HUDEP-2 (cell line): ENCODE data around the gene CDH4.
A peak's percentile ranks its signal among the peaks of the same experiment; 100 is the strongest.

Experiments used
- DNase-seq, 76 experiments: peaks; one replicate each; lab custom pipeline; 2025; ENCODE audit not compliant: unreplicated experiment in 76 of 76; lab: John Stamatoyannopoulos, UW

Gene CDH4

GRCh38 chr20:61856626-61857413 lies 604.8 kb downstream of the CDH4 start:
- no peak for DNase-seq

GRCh38 chr20:61857414-61857775 lies 605.3 kb downstream of the CDH4 start:
- no peak for DNase-seq

DNA sequence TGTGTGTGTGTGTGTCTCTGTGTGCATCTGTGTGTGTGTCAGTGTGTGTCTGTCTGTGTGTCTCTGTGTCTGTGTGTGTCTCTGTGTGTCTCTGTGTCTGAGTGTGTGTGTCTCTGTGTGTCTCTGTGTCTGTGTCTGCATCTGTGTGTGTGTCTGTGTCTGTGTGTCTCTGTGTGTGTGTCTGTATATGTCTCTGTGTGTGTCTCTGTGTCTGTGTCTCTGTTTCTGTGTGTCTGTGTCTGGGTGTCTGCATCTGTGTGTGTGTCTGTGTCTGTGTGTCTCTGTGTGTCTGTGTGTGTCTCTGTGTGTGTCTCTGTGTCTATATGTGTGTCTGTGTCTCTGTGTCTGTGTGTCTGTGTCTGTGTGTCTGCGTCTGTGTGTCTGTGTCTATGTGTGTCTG lies 605.8 kb downstream of the CDH4 start:
- DNase-seq, result no peak

DNA sequence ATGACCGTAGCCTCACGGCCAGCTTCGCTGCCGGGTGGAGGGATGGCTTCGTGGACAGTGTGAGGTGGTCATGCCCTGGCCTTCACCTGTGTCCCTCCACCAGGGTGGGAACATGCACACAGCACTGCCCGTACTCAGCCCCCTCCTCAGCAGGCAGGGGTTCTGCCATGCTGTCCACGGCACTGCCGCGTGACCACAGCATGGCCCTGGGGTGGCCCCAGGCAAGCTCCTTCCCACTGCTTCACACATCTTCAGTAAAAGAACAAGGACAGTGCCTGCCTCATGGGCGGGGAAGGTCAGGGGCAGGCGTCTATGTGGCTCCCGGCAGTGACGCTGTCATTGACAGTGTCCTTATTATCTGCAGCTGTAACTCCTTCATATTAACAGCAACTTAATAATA lies 607.7 kb downstream of the CDH4 start:
- no peak for DNase-seq

- no peak for DNase-seq
Measured at GRCh38 chr20:61860260-61860987, 608.4 kb downstream of the CDH4 start.

- DNase-seq, result no peak
Measured at GRCh38 chr20:61861054-61861841, 609.2 kb downstream of the CDH4 start.

- no peak for DNase-seq
Measured at GRCh38 chr20:61861858-61862257, 609.8 kb downstream of the CDH4 start.

DNA sequence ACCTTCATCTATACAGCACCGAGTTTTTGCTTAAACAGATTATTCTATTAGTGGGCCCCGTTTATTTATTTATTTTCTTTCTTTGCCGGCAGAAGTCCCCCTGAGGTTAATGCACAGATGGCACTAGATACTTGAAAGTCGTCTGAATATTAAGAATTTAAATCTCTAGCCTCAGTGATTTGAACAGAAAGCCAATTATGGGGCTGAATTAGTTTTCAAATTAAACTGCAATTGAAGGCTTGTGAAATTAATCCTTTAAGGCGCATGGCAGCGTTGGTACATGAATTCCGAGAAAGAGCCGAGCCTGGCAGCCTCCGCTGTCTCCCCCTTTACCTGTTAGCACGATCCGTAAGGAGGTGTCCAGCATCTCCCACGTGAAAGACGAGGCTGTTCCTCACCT lies 610.8 kb downstream of the CDH4 start:
- DNase-seq, result no peak

GRCh38 chr20:61864481-61864880 lies 612.4 kb downstream of the CDH4 start:
- DNase-seq, result no peak

- DNase-seq, result no peak
Measured at GRCh38 chr20:61865353-61865752, 613.3 kb downstream of the CDH4 start.

GRCh38 chr20:61866165-61866564 lies 614.1 kb downstream of the CDH4 start:
- no peak for DNase-seq

GRCh38 chr20:61868006-61868405 lies 615.9 kb downstream of the CDH4 start:
- DNase-seq, result no peak

DNA sequence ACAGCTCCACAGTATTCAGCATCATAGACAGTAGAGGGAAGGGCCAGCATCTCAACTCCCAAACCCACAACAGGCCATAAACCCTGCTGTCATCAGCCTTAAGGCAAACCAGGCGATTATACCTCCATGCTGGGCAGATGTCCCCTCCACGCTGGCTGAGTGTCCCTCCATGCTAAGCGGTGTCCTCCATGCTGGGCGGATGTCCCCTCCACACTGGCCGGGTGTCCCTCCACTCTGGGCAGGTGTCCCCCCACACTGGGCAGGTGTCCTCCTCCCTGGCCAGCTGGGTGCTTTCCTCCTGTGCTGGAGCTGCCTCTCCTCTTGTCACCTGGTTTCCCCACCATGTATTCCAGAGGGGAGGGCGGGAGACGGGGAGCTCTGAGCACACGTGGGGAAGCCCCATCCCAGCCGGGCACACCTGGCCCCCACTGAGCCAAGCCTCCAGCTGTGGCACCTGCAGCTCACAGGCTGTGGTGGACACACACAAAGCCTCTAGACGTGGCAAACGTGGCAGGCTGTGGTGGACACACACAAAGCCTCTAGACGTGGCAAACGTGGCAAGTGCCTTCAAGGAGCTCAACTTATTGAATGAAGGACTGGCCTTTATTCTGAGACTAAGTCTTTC lies 616.5 kb downstream of the CDH4 start:
- DNase-seq, result no peak

DNA sequence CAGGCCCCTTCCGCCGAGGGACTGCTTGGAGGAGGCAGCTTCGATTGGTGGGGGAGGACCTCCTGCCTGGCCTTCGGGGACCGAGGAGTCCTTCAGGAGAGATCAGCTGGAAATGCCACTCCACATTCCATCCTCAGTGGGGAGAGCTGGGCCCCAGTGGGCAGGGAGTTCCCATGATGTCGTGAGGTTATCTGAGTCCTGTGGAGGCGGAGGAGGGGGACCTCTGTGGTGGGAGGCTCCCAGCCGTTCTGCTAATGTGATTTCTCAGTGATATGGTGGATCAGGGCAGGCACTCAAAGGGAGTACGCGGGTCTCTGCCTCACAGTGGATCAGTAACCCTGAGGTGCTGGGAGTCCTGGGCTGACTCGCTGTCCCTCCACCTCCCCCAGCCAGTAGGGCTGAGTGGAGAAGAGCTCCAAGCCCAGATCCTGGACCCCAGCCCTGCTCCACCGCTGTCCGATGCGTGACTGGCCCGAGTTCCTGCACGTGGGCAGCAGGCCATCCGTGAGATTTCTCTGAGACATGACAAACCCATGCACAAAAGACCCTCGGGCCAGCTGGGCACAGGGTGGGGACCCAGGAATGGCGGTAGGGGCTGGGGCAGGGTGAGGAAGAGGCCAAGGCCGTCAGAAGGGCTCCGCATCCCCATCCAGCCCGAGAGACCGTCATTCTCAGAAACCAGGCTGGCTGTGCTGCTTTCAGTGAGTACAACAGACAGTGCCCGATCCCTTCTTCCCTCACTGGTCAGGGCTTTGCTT lies 617.9 kb downstream of the CDH4 start:
- DNase-seq, result no peak

DNA sequence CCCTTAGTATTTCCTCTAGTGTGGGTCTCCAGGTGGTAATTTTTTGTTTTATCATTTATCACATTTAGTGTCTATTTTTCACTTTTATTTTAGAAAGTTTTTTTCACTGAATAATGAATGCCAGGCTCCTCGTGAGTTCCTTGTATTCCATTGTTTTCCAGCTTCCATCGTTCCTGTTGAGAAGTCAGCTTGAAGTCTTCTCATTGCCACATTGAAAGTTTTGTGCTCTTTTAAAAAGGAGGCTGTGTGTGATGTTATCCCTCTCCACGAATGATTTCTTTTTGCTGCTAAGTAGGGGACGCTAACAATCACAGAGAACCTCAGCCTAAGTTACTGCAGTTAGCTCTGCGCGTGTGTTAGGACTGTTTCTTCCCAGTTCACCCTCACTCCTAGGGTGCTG lies 619.1 kb downstream of the CDH4 start:
- no peak for DNase-seq

GRCh38 chr20:61871913-61872312 lies 619.9 kb downstream of the CDH4 start:
- DNase-seq, result no peak

- DNase-seq, result no peak
Measured at GRCh38 chr20:61872371-61872900, 620.4 kb downstream of the CDH4 start.

GRCh38 chr20:61873651-61874420 lies 621.8 kb downstream of the CDH4 start:
- no peak for DNase-seq

DNA sequence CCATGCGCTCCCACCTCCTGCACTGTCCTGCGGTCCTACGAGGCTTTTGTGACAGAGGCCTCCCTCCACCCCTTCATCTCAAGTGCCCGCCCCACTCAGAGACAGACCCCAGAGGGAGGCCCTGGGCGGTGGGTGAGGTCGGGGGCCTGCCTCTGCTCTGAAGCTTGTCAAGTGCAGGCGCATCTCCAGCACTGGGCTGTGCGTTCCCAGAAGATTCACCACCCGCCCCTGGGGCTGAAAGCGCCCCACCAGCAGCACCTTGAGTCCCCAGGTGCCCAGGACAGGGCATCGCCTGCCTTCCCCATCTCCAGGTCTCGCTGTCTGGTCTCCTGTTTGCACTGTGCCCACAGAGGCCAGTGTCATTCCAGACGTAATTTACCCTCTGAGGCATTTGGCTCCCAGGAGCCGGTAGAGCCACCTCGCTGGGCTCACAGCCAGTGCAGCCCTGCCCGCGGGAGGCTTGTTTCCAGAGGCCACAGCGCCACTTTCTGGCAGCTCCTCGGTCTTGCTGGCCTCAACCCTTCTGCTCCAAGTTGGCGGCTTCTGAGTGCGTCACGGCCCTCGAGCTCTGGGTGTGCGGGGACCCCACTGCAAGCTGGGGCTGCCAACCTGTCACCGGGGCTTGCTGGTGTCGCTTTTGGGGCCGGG lies 622.5 kb downstream of the CDH4 start:
- DNase-seq, result peak in 23 of 76 experiments; percentile 2 to 55 (median 8)
